ENCODE measurements around the gene HELZ2.

The HELZ2 gene

DNA sequence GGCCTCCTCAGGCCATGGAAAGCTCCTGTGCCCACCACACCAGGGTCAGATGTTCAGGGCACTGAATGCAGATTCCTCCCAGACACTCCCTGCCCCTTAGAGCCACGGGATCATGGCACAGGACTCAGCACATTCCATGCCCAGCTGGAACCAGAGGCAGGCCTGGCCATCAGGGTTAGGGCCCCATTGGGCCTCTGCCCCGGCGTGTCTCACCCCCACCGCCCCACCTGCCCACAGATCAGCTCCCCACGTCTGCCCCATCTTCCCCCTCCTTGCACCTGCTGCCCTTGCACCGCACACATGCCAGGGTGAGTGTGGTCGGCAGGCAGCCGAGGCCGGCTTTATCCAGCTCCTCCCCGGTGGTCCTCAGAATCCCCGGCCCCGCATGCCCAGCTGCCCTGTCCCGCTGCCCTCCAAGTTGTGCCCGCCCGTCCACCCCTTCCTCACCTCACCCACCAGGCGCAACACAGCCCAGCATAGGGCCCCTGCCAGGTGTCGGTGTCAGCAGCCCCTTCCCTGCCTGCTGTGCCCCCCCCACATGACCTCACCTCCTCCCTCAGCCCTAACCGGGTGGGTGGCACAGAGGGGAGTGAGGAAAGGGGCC, 24.3 kb downstream of the HELZ2 start:
- DNase-seq (ENCODE audit: low spot score): no peak

GRCh38 chr20:63549019-63549418, 25.0 kb downstream of the HELZ2 start:
- DNase-seq (ENCODE audit: low spot score): no peak

DNA sequence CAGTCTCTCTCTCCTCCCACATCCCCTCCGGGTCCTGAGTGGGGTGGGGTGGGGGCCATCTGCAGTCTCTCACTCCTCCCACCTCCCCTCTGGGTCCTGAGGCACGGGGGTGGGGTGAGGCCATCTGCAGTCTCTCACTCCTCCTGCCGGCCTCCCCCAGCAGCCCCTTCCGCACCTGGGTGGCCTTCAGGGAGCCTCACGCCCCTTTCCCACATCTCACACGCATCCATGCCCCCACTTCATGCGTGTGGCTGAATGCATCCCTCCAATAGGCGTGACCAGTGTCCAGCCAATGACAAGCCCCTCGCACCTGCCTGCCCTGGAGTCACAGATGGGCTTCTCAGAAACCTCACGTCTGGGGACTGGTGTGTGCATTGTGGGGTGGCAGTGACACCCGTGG, 25.5 kb downstream of the HELZ2 start:
- no peak for DNase-seq (ENCODE audit: low spot score)

DNA sequence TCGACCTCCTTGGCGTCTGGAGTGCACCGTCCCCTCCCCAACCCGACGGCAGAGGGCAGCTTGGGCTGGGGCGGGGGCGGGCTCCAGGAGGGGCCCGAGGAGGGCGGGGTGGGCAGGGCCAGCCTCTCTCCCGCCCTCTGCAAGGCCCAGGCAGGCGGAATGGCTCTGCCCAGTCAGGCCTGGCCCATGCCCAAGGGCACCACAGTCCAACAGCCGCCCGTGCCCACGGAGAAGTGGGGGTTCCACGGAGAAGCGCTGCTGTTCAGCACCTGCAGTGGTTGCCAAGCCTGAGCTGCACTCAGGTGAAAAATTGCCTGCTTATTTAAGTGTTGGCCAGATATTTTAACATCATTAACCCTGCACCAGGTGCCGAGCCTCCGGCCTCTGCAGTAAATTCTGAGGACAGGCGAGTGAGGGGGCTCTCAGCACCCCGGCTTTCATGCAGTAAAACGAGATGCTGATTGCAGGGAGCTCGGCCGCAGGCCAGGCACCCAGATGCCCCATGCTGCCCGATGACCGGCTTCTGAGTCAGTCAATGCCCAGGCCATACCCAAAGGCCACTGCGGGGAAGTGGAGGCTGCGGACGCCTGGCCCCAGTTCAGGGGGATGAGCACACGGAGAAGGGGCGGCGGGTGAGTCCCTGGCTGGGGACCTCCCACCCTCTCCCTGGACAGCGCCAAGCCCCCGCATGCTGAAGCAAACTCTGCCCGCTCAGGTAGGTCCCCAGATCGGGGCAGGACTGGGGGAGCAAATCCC, 26.1 kb downstream of the HELZ2 start, which contains the start of gene SRMS:
Gene SRMS (minus strand): TSS at position 25 of the 756 bp plus-strand sequence. CDS start 286 bp downstream, outside the sequence.
- DNase-seq (ENCODE audit: low spot score): no peak

GRCh38 chr20:63546956-63547724, 26.9 kb downstream of the HELZ2 start:
- DNase-seq (ENCODE audit: low spot score): no peak

GRCh38 chr20:63546256-63546955, 27.6 kb downstream of the HELZ2 start:
- DNase-seq (ENCODE audit: low spot score): no peak

- no peak for DNase-seq (ENCODE audit: low spot score)
Observed at GRCh38 chr20:63545814-63546213, 28.2 kb downstream of the HELZ2 start.

DNA sequence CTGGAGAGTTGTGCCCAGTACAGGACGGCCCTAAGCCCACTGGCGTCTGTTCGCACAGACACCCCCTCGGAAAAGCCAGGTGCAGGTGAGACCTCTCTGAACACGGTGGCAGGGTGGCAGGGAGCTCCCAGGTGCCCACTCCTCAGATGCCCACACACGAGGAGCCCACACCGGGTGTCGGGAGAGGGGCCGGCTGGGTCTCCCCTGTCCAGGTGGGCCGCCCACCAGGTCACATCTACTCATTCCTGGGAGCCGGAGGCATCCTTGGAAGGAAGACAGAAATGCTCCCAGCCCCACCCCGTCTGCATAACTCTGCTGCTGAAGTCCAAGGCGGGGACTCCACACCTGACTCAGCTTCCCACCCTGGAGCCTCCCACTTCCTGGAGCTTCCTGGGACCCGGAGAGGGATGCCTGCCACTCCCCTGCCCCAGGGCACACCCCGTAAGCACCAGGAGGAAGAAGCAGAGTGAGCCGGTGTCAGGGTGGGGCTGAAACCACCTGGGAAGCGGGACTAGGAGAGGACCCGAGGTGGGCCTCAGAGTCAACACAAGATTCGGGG, 29.0 kb downstream of the HELZ2 start:
- DNase-seq (ENCODE audit: low spot score): no peak

DNA sequence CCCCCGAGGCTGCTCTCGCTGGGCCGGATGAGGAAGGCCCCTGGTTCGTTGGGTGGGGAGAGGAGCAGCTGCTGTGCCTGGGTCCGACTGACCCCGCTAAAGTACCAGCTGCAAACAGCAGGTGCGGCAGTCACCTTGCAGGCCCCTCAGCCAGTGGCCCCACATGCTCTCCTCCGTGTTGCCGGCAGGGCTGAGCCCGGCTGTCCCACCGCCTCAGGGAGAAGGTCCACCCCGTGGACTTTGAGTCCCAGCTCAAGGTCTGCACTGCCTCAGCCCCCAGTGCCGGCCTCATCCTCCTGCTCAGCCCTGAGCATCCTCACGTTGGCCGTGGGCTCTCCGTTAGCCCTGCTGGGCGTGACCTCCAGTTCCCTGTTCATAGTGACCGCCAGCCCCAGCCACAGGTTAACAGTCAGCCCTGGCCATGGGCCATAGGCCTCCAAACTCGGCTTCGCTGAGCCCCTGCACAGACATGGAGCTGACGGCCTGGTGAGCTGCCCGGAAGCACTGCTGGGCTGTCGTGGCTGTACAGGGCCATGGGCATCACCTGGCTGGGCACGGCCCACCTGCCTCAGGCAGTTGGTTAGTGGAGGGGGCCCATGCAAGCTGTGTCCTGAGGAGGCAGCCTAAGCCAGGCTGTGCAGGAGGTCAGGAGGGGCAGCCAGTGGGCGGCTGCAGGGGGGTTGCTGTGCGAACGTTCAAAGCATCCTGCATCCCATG, 29.6 kb downstream of the HELZ2 start:
- DNase-seq (ENCODE audit: low spot score): no peak

GRCh38 chr20:63543733-63544132, 30.3 kb downstream of the HELZ2 start:
- no peak for DNase-seq (ENCODE audit: low spot score)

DNA sequence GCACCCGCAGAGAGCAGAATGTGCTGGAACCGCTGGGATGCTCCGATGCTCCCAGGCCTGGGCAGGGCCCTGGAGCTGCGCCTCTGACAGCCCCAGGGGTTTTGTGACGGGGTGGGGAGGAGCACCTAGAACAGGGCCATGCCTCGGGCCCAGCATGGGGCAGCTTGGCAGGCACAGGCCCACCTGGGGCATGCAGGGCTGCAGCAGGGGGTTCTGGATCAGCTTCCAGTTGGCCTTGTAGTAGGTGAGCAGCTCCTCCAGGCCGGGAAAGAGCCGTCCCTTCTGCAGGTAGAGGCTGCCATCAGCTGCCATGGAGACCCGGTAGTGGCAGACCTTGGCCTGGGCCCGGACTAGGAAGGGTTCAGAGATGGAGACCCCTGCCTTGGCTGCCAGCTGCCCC, 30.9 kb downstream of the HELZ2 start:
- DNase-seq (ENCODE audit: low spot score): no peak

GRCh38 chr20:63542696-63543095, 31.3 kb downstream of the HELZ2 start:
- no peak for DNase-seq (ENCODE audit: low spot score)

- DNase-seq (ENCODE audit: low spot score): no peak
Observed at GRCh38 chr20:63542031-63542559, 31.9 kb downstream of the HELZ2 start.

- DNase-seq (ENCODE audit: low spot score): no peak
Observed at GRCh38 chr20:63541371-63541770, 32.7 kb downstream of the HELZ2 start.

- no peak for DNase-seq (ENCODE audit: low spot score)
Observed at GRCh38 chr20:63540417-63541186, 33.4 kb downstream of the HELZ2 start.

DNA sequence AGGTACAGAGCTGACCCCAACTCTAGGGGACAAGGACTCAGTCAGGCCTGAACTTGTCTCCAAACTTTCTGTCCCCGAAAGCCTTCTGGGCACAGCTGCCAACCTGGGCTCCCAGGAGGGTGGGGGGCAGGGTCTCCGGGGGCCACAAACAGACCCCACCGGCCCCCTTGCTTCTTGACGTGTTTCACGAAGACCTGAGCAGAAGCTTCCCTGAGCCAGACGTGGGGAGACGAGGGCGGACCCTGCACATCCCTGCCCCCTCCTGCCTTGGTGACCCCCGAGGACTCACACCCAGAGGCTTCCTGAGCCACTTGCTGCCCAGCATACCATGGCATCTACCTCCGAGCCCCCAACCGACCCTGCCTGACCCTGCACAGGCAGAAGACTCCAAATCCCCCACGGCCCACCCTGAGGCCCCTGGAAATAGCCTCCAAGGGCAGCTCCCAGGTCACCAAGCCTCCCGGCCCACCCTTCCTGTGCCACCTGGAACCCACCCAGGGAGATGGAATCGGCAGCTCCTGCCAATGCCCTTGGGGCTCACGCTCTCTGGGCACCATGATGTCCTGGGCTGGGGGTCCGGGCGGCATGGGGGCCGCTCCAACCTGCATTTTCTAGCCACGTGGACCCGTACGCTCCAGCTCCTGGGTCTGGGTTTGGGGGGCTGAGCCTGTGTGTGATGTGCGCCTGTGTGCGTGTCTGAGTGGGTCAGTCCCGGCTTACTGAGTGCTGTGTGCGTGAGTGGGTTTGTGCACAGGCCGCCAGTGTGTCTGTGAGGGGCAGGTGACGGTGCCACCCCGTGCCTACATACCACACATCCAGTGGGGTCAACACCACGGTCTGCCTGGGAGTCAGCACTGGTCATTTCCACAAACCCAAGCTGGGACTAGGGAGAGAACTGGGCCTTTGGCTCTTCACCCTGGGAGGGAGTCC, 34.3 kb downstream of the HELZ2 start:
- no peak for DNase-seq (ENCODE audit: low spot score)

- no peak for DNase-seq (ENCODE audit: low spot score)
Observed at GRCh38 chr20:63539092-63539430, 35.0 kb downstream of the HELZ2 start.

DNA sequence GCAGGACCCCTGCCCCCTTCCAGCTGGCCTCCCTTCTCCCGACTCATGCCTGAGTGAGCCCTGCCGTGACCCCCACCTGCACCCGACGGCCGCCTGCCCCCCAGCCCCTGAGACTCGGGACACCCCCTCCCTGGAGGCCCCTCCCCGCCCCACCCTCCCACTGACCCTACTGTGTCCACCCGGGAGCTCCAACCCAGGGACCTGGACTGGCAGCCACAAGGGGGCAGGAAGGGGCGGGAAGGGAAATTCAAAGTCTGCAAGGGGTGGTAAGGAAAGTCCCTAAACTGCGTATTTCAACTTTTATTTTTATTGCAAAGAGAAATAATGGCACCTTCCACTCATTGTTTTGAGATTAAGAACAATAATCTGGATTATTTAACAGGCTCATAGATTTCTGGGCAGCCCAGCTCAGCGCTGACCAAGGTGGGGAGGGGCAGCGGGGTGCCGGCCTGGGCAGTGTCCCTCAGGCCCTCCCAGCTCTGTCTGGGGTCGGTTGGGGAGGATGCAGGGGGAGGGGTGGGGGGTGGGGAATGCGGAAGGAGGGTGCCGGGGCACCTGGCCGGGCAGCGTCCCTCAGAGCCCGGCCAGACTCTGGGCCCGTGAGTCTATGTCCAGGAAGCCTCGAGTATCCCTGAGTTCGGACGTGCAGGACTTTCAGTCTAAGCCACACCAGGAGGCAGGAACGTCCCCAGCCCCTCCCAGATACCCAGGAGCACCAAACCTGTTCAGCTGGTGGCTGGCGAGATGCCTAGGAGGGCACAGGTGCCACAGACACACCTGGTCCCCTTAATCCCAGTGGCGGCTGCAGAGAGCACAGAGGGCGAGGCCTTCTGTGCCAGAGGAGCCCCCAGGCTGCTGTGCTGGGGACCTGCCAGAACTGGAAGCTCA, 35.6 kb downstream of the HELZ2 start:
- peak; percentile 52 for DNase-seq (ENCODE audit: low spot score)
